GM18951 (cell line): ENCODE measurements around the gene CROCC2.

Experiments used
- POLR2A ChIP-seq: IDR thresholded peaks from 4 replicates; pipeline ENCODE4 v1.6.1; 2011; ENCODE audit warnings: mild to moderate bottlenecking; ENCODE audit not compliant: insufficient read length, insufficient read depth; ENCODE audit errors: extremely low read depth
- in situ Hi-C: fragments of 300-500 bp; cut with MboI; formaldehyde crosslinking; loops from one replicate; pipeline ENCODE4 v1.12.0; 2022; ENCODE audit warnings: low sequenced_read_pairs, mixed read lengths, inconsistent platforms; ENCODE audit not compliant: unreplicated experiment

The CROCC2 gene

DNA sequence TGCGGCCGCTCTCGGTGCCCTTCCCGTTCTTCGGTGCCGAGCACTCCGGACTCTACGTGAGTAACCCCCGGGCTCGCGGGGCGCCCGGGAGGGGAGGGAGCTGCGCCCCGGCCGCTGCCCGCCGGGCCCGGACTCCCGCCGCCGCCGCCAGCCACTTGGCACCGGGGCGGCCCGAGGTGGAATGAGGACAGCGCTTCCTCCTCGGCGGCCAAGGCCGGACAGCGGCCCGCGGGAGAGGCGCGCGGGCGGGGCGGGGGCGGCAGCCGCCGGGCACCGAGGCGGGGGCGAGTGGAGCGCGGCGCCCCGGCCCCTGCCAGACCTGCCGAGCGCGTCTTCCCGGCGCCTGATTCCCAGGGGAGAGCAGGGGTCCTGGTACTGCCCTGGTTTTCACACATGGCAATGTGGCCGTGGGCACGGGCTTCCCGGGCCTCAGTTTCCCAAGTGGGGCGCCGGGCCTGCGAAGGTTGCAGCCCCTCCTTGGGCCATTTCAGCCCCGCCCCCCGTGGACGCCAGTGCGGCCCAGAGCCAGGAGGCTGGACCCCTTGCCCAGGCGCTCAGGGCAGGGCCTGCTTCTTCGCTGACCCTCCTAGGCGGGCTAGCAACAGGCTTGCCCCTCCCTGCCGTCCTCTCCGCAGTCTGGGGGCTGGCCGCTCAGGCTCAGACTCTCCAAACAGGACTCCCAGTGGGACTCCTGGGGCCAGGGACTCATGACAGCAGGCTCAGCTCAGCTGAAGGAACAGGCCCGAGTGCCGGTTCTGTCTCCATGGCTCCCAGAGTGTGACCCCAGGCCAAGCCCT lies 93.1 kb downstream of the CROCC2 start:
- TF ChIP-seq POLR2A = no peak
- in situ Hi-C loops = no loop called here

DNA sequence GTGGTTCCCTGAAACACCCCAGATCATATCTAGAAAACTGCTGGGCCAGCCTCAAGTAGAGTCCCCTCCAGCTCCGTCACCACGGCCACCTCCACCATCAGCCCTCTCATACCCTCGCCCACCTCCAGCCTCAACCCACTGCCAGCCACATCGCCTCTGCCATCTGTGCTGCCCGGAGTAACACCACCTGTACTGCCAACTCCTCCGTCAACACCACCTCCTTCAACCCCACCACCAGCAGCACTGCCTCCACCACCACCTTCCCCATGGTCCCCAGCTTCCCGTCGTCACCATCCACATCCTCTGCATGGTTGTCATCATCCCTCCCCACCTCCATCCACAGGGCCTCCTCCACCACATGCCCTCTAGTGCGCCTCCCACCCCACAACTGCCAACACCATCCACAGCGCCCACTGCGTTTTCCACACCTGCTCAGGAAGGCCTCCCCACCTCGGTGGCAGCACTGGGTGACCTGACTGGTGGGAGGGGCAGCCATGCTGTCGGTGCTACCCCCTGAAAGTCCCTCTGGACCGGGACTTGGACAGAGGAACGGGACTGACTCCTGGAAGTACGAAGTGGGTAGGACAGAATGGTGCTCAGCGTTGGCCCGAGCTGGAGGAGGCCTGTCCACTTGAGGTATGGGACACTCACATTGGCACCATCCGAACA lies 93.9 kb downstream of the CROCC2 start:
- in situ Hi-C loops = no loop called here
- TF ChIP-seq POLR2A = no peak

DNA sequence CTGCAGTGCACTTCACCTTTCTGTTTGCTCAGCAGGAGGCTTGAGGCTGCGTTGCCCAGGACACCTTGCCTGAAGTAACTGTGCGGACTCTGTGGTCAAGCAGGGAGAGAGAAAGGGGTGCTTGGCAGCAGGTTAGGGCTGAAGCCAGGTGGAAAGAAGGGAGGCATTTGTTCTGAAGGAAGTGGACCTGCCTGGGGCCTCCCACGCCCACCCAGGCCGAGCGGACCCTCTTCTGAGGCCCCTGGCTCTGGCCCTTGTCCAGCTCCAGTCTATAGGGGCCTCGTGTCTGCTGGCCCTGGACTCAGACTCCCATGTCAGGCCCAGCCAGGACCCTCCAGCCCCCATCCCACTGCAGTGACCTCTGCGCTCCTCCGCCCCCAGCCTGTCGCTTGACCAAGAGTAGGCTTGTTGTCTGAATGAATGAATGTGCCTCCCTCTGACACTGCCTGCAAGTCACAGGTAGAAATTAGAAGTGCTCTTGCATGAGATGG lies 94.7 kb downstream of the CROCC2 start:
- no peak for TF ChIP-seq POLR2A
- in situ Hi-C loops = no loop called here

DNA sequence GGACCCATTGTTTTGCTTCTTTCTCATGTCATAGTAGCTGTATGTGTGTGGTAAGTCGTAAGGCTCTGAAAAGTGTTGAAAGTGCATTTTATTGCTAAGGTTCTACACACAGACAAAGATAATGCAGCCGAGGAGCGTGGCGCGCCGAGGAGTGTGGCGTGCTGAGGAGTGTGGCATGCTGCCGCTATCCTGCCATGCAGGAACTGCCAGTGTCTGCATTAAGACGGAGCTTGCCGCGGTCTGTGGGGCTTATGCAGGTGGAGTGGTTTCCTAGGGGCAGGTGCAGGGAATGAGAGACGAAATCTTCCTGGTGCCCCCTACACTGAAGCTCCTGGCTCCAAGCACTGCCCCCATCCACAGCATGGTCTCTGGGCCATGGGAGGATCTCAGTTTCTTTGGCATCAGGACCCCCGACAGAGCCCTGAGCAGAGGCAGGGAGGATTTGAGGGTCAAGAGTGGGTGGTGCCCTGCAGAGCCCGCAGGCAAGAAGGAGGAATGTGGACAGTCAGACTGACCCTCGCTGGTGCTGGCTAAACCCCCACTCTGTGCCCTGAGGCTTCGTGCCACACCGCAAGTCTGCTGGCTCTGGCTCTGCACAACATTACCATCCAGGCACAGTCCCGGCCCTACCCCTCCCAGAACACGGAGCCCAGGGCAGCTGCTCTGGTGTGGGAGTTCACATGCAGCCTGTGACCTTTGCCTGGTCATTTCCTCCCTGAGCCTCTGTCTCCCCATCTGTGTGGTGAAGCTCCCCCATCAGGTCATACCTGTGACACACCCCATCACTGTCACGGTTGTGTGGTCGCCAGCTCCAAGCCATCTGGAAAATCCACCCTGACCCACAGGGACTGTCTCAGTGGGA lies 95.5 kb downstream of the CROCC2 start:
- in situ Hi-C loops = no loop called here
- no peak for TF ChIP-seq POLR2A

DNA sequence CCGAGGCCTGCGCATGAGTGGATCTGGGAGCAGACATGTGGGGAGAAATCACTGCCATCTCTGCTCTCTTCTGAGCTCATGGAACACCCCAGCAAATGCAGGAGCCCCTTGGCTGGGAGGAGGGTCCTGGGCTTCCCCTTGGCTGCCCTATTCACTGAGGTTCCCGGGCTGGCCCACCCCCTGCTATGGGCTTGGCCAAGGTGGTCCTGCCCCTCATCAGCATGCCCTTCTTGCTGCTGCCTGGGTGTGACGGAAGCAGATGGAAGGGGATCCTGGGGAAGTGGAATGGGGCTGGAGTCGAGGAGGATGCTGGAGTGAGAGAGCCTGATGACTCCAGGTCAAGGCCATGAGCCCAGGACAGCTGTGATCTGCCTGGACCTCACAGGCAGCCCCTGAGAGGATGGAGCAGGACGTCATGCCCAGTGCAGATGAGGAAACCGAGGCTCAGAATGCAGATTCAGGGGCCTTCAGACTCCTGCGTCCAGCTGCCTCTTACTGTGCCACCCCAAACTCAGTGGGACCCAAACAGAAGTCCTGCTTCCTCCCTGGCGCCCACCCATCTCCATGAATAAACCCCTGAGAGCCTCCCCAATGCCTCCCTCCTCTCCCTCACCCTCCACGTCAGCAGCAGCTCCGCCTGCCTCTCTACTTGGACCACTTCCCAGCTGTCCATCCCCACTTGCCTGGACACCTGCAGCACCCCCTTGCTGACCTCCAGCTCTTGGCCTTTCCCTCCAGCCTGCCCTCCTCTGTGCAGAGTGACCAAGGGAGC lies 96.3 kb downstream of the CROCC2 start:
- TF ChIP-seq POLR2A = no peak
- in situ Hi-C loops = no loop called here

DNA sequence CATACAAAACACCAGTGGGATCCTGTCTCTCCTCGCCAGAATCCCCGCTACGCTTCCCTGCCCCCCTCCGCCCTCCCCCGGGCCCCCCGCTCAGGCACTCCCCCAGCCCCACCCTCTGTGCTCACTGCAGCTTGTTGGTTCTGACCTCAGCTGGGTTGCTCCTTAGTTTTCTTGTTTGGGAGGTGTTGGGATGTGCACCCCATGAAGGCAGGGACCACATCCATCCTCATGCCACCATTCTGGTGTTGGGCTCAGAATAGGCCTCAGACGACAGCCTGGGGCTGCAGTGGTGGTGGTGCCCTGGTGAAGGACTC lies 96.9 kb downstream of the CROCC2 start:
- no peak for TF ChIP-seq POLR2A
- in situ Hi-C loops = no loop called here

DNA sequence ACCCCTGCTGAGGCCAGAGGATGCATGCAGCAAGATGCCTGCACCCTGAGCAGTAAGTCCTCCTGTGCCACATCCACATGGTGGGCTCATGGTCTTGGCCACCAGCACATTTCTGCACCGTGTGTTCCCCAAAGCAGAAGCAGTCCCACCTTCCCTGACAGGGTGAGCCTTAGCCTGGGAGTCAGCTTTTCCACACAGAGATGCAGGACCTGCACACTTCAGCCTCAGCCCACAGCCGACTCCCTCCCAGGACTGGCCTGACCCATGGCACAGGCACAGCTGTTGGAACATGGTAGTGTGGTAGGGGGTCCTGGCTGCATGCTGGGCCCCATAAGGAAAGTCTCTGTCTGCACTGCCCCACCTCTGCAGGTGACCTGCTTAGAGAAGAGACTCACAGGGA lies 97.2 kb downstream of the CROCC2 start:
- in situ Hi-C loops = no loop called here
- TF ChIP-seq POLR2A = no peak

DNA sequence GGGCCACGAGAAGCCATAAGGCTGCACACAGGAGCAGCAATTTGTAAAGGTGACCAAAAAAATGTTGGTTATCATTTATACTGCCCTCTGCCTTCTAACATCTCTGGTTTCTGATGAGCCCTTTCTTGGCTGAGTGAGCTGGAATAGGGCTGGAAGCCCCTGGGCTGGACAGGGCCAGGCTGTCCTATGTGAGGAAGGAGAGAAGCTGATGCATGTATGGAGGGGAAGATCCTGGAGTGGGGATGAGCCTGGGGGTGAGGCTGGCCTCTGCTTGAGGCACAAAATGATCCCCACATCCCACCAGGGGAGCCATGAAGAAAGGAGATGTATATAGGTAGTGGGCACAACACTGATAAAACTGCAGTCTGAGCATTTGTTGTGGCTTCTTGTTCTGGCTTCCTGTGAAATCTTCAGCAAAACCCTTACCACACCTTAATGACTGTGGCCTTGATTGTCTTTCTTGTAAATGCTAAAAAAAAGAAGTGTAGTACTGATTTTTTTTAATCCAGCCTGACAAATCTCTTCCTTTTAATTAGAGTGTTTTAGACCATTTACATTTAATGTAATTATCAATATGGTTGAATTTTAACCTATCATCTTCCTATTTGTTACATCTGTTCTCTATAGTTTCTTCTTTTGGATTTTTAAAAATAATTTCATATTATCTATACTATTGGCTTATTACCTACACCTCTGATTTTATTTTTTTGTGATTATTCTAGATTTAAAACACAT lies 97.9 kb downstream of the CROCC2 start:
- in situ Hi-C loops = no loop called here
- no peak for TF ChIP-seq POLR2A

DNA sequence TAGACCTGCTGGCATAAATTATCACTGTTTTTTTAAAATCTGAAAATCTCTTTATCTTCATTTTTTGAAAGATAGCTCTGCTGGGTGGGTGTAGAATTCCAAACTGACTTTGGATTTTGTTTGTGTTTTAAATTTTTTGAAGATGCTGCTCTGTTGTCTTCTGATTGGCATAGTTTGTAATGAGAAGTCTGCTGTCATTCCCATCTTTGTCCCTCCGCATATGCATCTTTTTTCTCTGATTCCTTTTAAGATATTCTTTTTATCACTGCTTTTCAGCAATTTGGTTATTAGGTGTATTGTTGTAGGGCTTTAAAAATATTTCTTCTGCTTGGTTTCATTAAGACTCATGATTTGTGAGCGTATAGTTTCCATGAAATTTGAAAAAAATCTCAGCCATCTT lies 99.4 kb downstream of the CROCC2 start:
- TF ChIP-seq POLR2A = no peak
- in situ Hi-C loops = no loop called here

DNA sequence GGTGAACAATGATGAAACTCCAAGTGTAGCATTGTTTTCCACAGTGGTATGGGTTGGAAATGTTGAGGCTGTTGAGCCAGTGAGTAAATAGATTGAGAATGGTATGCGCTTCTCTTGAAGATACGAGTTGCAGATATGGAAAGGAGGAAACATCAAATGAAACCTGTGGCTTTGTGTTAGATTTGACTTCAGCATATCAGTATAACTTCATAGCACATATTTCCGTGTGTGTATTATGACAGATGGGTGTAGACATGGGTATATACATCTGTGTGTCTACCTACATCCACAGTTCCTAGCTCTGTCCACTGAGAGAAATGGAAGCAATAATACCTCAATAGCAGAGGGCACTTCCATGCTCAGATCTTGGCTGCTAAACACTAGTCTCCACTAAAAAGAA lies 100.3 kb downstream of the CROCC2 start:
- no peak for TF ChIP-seq POLR2A
- in situ Hi-C loops = no loop called here

DNA sequence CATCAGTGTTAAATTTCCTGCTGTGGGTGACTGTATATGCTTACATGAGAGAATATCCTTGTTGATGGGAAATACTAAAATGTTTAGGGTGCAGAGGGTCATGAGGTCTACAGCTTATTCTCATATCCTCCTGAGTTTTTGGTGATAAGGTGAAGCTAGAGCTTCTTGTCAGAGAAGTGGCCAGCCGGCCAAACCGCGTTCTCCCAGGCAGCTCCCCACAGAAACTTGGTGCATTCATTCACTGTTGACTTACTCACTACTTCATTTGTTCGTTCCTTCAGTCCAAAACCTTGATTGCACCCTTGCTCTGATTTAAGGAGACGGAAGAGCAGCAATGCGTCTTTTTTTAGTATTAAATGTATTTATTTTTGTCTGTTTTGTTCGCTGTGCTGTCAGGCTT lies 101.0 kb downstream of the CROCC2 start:
- in situ Hi-C loops = no loop called here
- TF ChIP-seq POLR2A = no peak
